PC-3 (cell line): Measurements from ENCODE around the gene SLC25A48. TPM values are rescaled to one million over a fixed set of nuclear protein-coding genes. Genes with fewer than 3 reads are reported as not detected.

Source experiments
- ATAC-seq: fragments of 200-7000 bp; cut with Tn5 transposase; 2 replicates; pipeline ENCODE4 v1.9.1; 2020; ENCODE audit warnings: mild to moderate bottlenecking, moderate library complexity
- BruUV-seq: library from RNA; stranded (reverse); fragments of 400-500 nt; replicated peaks from 2 replicates; lab custom pipeline; 2021; lab: Mats Ljungman, UMichigan
- CTCF ChIA-PET: fragments of 300-600 bp; sonication (Branson Sonifier 250); formaldehyde crosslinking; loops from one replicate; lab custom pipeline; 2022; ENCODE audit warnings: antibody characterized with exemption; lab: Charles Lee
- POLR2A ChIA-PET: fragments of 300-600 bp; sonication (Branson Sonifier 250); formaldehyde crosslinking; loops from one replicate; lab custom pipeline; 2022; ENCODE audit warnings: antibody characterized with exemption; ENCODE audit not compliant: unreplicated experiment; lab: Charles Lee
- DNase-seq: peaks from one replicate; pipeline ENCODE4 v3.0.0-alpha.2; 2015
- H2AFZ ChIP-seq: fragments of 300-600 bp; sonication (generic); 2 replicates; pipeline ENCODE4 v1.6.0; 2016; ENCODE audit warnings: antibody characterized with exemption, low read length
- H3F3A ChIP-seq: fragments of 300-600 bp; sonication (generic); one replicate; pipeline ENCODE4 v1.6.0; 2017; ENCODE audit warnings: antibody characterized with exemption, low read length, control low read depth, mild to moderate bottlenecking; ENCODE audit not compliant: unreplicated experiment
- H3K27ac ChIP-seq: fragments of 300-600 bp; sonication (generic); 2 replicates; pipeline ENCODE4 v1.5.1; 2016; ENCODE audit warnings: mild to moderate bottlenecking, low read length
- H3K27me3 ChIP-seq: fragments of 300-600 bp; sonication (generic); 2 replicates; pipeline ENCODE4 v1.6.1; 2016; ENCODE audit warnings: low read length, mixed read lengths
- H3K36me3 ChIP-seq: fragments of 300-600 bp; sonication (generic); 2 replicates; pipeline ENCODE4 v1.6.1; 2016; ENCODE audit warnings: low read depth, mixed run types, low read length, mixed read lengths
- H3K4me1 ChIP-seq: fragments of 300-600 bp; sonication (generic); 2 replicates; pipeline ENCODE4 v1.5.1; 2016; ENCODE audit warnings: low read length; ENCODE audit not compliant: insufficient read depth
- H3K4me2 ChIP-seq: fragments of 300-600 bp; sonication (generic); 2 replicates; pipeline ENCODE4 v1.6.0; 2016; ENCODE audit warnings: low read length
- H3K4me3 ChIP-seq: fragments of 300-600 bp; sonication (generic); 2 replicates; pipeline ENCODE4 v1.5.1; 2016; ENCODE audit warnings: mild to moderate bottlenecking, low read length, mixed read lengths
- H3K79me2 ChIP-seq: fragments of 300-600 bp; sonication (generic); 2 replicates; pipeline ENCODE4 v1.6.1; 2017; ENCODE audit warnings: low read length, mixed read lengths
- H3K9ac ChIP-seq: fragments of 300-600 bp; sonication (generic); 2 replicates; pipeline ENCODE4 v1.6.0; 2016; ENCODE audit warnings: mild to moderate bottlenecking, low read length
- H3K9me2 ChIP-seq: fragments of 300-600 bp; sonication (generic); replicated peaks from 2 replicates; pipeline ENCODE4 v1.6.1; 2016; ENCODE audit warnings: mixed run types, low read length, mixed read lengths
- H3K9me3 ChIP-seq: fragments of 300-600 bp; sonication (generic); 2 replicates; pipeline ENCODE4 v1.6.1; 2016; ENCODE audit warnings: low read length, mixed read lengths
- H4K20me1 ChIP-seq: fragments of 300-600 bp; sonication (generic); 2 replicates; pipeline ENCODE4 v1.6.1; 2016; ENCODE audit warnings: low read length, mixed read lengths
- CTCF ChIP-seq: fragments of 300-600 bp; sonication (generic); conservative IDR thresholded peaks from 2 replicates; pipeline ENCODE4 v1.5.1; 2017; ENCODE audit warnings: antibody characterized with exemption, low read depth, mild to moderate bottlenecking, low read length
- EZH2 ChIP-seq: fragments of 300-600 bp; sonication (generic); IDR thresholded peaks from one replicate; pipeline ENCODE4 v1.6.1; 2017; ENCODE audit warnings: antibody characterized with exemption, mild to moderate bottlenecking, low read length; ENCODE audit not compliant: unreplicated experiment
- EZH2phosphoT487 ChIP-seq: fragments of 300-600 bp; sonication (generic); IDR thresholded peaks from 2 replicates; pipeline ENCODE4 v1.6.1; 2018; ENCODE audit warnings: mild to moderate bottlenecking, antibody characterized with exemption, low read length, borderline replicate concordance
- intact Hi-C: fragments of 100-400 bp; cut with micrococcal nuclease; formaldehyde crosslinking; loops from 2 replicates; pipeline ENCODE4 v1.9.0; 2023
- total RNA-seq: library from RNA; depleted of rRNA; stranded (reverse); fragments of >200 nt; gene quantifications from 2 replicates; pipeline ENCODE4 v1.2.3, GENCODE V29; 2014

Gene SLC25A48
- total RNA-seq, 1 experiment from 2014 or later = not detected

DNA sequence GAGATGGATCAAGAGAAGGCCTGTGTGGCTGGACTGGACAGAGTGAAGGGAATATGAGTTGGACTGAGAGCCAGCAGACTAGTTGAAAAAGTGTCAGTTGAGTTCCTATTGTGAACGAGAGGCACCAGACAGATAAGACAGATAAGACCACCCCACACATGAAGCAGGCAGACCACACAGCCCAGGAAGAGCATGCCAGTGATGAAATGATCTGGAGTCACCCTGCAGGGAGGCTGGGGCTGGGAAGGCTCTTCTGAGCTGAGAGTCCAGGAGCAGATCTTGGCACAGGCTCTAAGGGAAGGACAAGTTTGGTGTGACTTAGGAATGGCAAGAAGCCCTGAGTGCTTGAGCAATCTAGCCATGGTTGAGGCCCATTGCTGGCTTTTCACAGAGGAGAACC lies 10.6 kb upstream of the SLC25A48 start:
- H3K4me3 ChIP-seq = no peak overlapping the region
- H3K9ac ChIP-seq = no peak overlapping the region
- H3F3A ChIP-seq = no peaks in the 10 kb centered on the region
- POLR2A ChIA-PET = no interaction called here
- H3K79me2 ChIP-seq = no peaks in the 10 kb centered on the region
- H3K4me1 ChIP-seq = no peaks in the 10 kb centered on the region
- TF ChIP-seq EZH2 = no peak
- TF ChIP-seq EZH2phosphoT487 = no peak
- TF ChIP-seq CTCF = no peak
- H3K27me3 ChIP-seq = peaks cover 19% of the 10 kb centered on the region
- no peaks in the 10 kb centered on the region for H3K9me3 ChIP-seq
- no peaks in the 10 kb centered on the region for H4K20me1 ChIP-seq
- no peaks in the 10 kb centered on the region for H3K9me2 ChIP-seq
- H2AFZ ChIP-seq = no peak overlapping the region
- intact Hi-C loops = loop anchor here (10.0 kb wide), 1 partner anchor 259 kb away; no protein-coding TSS in a partner anchor
- no peaks in the 10 kb centered on the region for H3K36me3 ChIP-seq
- H3K27ac ChIP-seq = no peak overlapping the region
- ATAC-seq (no peak), DNase-seq (no peak)
- no peak overlapping the region for H3K4me2 ChIP-seq
- BruUV-seq = no TSS peak
- CTCF ChIA-PET = no interaction called here

- ATAC-seq = no peak
These were observed 9.9 kb upstream of the SLC25A48 start for GRCh38 chr5:135824541-135825041.

More at GRCh38 chr5:135824541-135825041, 9.9 kb upstream of the SLC25A48 start:
- no peak overlapping the region for H3K9ac ChIP-seq
- H3K27me3 ChIP-seq = peaks cover 18% of the 10 kb centered on the region
- CTCF ChIA-PET = no interaction called here
- DNase-seq = no peak
- H3K4me3 ChIP-seq = no peak overlapping the region
- BruUV-seq = no TSS peak
- no peak overlapping the region for H3K27ac ChIP-seq
- no peak overlapping the region for H3K4me2 ChIP-seq
- no peak for TF ChIP-seq EZH2
- no peak for TF ChIP-seq EZH2phosphoT487
- no peak for TF ChIP-seq CTCF
- no peaks in the 10 kb centered on the region for H3K9me2 ChIP-seq
- no peaks in the 10 kb centered on the region for H3K79me2 ChIP-seq
- no peaks in the 10 kb centered on the region for H3F3A ChIP-seq
- no peaks in the 10 kb centered on the region for H4K20me1 ChIP-seq
- POLR2A ChIA-PET = no interaction called here
- H3K9me3 ChIP-seq = no peaks in the 10 kb centered on the region
- H3K36me3 ChIP-seq = no peaks in the 10 kb centered on the region
- H3K4me1 ChIP-seq = no peaks in the 10 kb centered on the region
- intact Hi-C loops = loop anchor here (10.0 kb wide), 1 partner anchor 260 kb away; no protein-coding TSS in a partner anchor
- H2AFZ ChIP-seq = no peak overlapping the region
